COLO668 (cell line): ENCODE results near the gene HOXB1.
"Not testable (repeated sequence)": the region's sequence is repeated elsewhere in the genome, so short reads cannot be mapped to it uniquely, and the experiment has no call there.

Experiments used
- DNase-seq: peaks from one replicate; lab custom pipeline; 2025; ENCODE audit not compliant: unreplicated experiment; lab: John Stamatoyannopoulos, UW

The HOXB1 gene

DNA sequence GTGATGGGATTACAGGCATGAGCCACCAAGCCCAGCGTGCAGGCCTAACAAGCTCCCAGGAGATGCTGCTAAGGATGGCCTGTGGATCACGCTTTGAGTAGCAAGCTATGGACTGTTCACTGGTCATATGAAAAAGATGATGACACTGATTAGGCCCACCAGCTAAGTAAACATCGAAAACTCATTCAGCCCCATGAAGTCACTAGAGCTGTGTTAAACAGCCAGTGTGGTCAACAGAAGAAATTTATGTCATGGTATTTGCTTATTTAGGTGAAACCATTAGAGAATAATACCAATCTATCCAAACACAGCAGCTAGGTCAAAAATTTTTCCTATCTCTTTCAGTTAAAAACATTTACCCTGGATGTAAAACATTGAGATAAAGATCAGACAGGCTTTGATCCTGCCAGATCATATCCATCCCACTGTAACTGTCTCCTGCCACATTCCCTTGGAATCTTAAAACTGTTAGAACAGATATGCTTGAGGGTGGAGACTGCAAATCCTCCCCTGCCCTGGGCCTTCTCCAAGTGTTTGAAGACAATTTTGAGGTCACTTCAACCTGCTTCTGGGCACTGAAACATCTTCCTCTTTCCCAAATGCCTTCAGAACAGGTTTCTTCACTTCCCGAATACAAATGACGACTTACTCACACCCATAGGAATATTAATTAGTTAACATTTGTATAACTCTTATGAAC is 30.9 kb downstream of the HOXB1 start:
- no peak for DNase-seq

DNA sequence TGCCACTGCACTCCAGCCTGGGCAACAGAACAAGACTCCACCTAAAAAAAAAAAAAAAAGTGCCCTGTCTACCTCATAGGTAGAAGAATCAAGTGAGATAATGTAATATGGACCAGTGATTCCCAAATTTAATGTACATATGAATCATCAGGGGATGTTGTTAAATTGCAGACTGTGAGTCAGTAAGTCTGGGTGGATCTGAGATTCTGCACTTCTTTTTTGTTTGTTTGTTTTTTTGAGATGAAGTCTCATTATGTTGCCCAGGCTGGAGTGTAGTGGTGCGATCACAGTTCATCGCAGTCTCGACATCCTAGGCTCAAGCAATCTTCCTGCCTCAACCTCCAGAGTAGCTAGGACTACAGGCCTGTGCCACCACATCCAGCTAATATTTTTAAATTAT is 31.6 kb downstream of the HOXB1 start:
- no peak for DNase-seq

DNA sequence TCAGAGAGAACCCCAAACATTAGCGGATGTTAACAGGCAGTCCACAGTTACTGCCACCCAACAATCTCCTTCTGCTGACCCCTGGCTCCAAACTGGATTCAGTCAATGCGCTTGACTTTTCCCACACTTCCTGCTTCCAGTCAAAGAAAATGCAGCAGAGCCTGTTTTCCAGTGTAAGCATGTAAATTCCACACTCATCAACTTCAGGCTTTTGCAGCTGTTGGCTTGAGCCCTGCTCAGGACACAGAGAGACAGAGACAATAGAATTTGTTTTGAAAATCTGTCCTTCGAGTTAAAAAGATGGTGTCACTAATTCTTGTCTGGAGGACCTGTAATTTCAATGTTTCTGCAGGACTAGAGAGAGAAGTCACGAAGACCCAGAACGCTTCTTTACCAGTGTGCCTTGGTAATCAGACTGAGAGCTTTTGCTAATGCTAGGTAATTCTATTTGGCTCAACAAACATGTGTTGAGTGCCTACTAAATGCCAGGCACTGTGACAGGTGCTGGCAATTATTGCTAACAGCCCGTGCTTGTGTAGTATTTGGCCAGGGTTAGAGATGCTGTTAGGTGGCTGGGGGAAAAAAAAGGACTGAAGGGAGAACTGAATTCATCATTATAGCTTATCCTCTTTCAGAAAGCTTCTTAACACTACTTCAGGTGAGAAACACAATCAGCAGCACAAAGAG is 32.5 kb downstream of the HOXB1 start:
- peak; percentile 26 for DNase-seq

DNA sequence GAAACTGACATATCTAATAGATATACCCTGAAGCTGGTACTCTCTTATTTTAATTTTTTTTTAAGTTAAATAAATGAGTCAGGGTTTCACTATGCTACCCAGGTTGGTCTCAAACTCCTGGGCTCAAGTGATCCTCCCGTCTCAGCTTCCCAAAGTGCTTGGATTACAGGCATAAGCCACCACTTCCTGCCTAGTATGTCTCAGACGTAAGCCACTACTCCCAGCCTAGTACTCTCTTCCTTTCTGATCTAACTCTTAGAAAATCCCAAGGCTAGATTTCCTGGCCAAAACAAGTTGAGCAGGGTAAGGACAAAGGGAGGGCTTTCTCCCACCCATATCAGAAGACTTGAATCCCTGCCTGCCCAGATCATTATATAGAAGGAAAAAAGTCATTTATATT is 33.7 kb downstream of the HOXB1 start:
- DNase-seq, result no peak

DNA sequence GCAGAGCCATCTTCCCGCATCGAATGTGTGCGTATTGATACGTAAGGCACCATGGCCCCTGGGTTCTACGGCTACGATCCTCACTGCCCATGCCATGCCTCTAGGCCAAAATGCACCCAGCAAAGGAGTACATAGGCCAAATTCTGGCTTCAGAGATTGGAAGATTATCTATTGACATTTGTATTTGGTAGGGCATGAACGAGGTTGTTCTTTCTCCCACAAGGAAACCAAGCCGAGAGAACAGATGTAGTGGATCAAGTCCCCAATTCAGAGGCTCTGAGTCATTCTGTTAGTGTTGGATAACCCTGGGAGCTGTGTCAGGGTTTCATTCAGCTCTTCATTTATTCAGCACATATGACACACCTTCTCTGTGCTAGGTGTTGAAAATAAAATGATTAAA is 36.5 kb downstream of the HOXB1 start:
- no peak for DNase-seq

DNA sequence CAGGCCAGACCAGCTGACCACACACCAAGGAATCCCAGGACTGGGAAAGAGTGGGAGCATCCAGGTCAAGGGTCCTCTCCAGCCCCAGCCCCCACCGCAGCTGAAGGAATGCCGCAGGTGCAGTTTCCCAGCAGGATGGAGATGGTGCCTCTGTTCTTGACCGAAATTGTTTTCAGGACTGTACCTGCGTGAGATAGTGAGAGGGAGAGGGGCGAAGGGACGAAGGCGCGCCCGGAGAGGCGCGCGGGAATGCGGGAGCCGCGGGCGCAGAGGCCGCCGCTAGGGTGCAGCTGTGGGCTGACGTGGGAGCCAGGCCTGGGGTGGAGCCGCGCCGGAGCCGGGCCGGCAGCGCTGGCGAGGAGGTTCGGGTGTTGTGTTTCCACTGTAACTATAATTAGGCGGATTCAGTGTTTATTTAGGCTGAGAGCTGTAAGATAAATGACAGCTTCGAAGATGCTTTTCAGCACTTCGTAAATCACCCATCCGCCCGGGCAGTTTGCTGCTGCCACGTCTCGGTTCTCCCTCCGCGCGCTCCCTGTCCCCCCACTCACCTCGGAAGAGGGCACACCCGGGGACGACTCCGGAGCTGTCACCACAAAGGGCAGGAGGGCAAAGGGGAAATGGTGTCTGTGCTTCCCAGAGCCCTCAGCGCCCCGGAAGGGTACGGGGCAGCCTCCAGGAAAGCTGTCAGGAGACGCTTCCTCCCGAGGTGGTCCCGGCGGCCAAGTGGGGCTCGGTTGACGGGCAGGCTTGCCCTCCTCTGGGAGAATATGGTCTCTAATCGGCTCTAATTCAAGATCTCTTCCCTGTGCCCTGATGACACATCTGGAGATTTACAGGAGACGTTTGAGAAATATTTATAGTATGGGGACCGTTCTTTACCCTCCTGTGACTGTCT is 38.2 kb downstream of the HOXB1 start:
- peak; percentile 87 for DNase-seq

DNA sequence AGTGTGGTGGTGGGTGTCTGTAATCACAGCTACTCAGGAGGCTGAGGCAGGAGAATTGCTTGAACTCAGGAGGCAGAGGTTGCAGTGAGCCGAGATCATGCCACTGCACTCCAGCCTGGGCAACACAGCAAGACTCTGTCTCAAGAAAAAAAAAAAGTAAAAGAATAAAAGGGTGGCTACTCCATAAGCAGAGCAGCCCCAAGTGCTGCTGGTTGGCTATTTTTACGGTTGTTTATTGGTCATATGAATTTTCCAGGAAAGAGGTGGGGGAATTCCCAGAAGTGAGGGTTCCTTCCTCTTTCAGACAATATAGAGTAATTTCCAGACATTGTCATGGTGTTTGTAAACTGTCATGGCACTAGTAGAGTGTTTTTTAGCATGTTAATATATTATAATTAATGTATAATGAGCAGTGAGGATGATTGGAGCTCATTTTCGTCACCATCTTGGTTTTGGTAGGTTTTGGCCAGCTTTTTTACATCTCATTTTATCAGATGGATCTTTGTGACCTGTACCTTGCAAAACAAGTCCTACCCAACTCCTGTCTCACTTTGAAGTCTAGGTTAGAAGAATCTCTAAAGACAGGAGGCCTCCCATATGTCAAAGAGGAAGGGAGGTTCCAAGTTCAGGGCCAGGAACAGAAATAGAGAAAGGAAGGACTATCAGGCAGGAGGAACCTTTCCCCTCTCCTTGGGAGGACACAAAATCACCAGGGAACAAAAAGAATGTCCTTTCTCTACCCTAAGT is 39.1 kb downstream of the HOXB1 start:
- no peak for DNase-seq

DNA sequence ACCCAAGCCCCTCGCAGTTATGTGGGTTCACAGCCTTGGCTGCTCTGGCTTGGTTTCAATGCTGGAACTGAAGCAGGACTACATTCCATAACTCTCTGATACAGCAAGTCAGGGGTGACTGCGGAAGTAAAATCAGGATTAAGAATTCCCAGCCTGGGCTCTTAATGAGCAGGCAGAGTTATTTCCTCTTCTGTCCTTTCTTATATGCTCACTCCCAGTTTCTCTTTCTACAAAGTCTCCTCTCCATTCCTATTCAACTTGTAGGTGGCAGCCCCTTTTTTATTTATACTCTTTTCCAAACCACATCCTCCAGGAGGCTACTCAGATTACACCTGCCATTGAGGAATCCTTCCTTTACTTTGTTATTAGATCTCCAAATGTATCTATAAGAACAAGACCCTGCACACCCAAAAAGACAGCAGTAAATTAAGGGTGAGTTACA is 40.3 kb downstream of the HOXB1 start:
- DNase-seq, result no peak

DNA sequence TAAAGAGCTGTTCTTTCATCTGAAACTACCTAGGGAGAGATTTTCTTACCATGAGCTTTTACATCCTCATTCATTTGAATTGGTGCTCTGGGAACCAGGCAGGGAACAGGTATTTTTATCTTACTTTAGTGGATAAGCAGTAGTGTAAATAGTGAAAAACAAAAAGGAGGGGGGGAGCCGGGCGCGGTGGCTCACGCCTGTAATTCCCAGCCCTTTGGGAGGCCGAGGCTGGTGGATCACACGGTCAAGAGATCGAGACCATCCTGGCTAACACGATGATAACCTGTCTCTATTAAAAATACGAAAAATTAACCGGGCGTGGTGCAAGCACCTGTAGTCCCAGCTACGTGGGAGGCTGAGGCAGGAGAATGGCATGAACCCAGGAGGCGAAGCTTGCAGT is 41.0 kb downstream of the HOXB1 start:
- no peak for DNase-seq

DNA sequence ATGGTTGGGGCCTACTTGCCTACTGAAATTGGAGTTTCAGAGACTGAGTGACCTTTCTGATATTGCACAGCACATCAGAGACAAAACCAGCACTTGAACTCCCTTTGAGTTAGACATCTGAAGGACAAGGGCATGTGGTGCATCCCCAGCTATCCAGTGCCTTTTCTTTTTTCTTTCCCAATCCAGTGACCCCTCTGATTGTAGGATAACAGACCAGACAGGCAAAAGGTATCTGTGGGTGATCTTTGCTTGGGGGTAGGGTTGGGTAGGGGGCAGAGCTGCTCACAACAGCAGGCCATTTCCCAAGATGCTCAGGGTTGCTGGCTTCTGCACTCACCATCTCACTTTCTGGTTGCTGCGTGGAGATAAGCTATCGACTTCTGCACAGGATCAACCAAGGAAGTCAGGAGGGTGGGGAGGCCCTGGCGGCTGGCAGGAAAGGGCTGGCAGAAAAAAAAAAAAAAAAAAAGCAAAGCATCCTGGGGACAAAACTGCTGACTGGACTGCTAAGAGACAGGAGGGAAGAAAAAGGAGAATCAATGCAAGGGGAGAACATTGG is 42.2 kb downstream of the HOXB1 start:
- no peak for DNase-seq

DNA sequence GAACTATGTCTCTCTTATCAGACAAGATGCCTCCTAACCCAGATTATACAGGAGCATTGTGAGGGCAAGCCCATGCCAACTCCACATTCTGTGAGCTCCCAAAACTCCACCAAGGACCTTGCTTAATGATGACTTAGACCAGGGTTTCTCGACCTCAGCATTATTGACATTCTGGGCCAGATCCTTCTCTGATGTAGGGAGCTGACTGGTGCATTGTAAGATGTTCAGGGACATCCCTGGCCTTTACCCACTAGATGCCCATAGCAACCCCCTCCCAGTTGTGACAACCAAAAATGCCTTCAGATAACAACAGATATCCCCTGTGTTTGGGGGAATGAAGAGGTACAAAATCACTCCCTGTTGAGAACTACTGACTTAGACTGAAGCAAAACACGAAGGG is 43.6 kb downstream of the HOXB1 start:
- DNase-seq, result no peak

DNA sequence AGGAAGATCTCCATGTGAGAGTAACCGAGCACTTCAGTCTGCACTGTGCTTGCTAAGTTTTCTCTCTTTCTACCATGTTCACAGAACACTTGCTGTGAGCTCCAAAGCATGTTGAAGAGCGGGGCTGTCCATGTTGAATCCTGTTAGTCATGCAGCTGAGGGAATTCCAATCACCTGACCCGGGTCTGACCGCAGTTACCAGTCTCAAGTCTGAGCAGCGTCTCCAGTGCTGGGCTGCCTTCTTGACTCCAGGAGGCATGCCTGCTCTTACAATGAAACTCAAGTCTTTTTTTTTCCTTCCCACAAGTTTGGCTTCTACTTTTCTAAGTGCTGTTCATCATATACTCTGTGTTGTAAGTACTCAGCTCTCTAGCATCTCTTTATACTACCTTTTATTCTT is 44.3 kb downstream of the HOXB1 start:
- no peak for DNase-seq

DNA sequence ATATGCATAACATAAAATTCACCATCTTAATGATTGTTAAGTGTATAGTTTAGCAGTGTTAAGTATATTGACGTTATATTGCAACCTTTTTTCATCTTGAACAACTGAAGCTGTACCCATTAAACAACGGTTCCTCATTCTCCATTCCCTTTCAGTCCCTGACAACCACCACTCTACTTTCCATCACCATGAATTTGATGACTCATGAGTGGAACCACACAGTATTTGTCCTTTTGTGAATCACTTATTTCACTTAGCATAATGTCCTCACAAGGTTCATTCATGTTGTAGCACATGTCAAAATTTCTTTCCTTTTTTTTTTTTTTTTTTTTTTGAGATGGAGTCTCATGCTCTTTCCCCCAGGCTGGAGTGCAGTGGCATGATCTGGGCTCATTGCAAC is 46.0 kb downstream of the HOXB1 start:
- no peak for DNase-seq

DNA sequence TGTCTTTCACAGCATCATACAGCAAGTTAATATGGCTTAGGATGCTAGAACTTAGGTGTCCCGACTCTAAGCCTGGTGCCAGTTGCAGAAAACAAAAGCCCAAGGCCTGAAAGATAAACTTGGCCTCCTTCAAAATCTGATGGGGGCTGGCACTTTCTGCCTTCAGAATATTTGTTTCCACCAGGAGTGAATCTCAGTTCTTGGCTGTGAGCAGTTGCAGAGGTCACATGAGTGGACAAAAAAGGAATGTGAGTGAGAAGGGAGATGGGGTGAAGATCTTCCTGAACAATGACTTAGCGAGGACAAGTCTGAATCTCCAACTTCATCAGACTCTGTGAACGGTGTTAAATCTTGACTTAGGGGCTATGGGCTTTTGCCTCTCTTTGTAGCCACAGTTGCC is 46.6 kb downstream of the HOXB1 start:
- DNase-seq, result no peak

DNA sequence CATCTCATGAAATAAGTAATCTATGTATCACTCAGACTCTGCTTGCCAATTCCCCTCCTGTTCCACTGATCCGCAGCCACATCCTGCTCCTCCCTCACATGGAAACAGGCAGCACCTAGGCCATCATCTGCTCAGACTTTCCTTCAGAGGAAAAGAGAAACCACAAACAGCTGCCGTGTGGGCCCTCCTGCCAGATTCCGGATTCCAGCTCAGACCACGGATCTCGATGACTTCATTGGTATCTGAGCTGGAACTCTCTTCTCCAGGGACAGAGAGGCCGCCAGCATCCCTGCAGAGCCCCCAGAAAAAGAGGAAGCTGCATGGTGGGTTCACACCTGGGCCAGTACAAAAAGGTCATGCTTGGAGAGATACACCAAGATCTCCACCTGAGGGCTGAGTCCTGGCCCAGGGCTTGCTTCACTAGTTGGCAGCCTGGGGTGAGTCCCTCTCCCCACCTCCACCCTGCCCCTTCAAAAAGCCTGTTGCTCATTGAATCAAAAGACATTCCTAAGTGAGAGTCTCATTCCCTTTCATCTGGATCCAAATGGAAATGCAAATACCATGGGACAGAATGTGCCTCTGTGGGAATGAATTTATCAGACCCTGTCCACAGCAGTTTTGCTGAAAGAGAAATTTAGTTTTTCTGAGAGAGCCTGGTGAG is 47.2 kb downstream of the HOXB1 start:
- peak; percentile 54 for DNase-seq

DNA sequence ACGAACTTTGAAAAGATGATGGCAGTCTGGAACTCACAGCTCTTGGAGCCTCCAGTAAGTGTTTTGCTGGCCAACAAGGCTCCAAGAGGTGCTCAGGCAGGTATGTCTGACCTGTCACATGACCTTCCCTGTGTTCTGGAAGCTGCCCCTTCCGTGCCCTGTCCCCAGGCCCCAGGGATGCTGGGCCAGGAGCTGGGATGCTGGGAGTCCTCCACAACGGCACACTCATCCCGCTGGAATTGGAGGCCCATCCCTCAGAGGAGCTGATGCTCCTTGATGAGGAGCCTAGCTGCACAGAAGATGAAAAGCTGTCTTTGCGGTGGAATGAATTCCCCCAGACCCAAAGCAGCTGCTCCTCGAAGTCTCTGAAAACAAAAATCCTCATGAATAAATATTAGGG is 47.8 kb downstream of the HOXB1 start:
- DNase-seq, result no peak

DNA sequence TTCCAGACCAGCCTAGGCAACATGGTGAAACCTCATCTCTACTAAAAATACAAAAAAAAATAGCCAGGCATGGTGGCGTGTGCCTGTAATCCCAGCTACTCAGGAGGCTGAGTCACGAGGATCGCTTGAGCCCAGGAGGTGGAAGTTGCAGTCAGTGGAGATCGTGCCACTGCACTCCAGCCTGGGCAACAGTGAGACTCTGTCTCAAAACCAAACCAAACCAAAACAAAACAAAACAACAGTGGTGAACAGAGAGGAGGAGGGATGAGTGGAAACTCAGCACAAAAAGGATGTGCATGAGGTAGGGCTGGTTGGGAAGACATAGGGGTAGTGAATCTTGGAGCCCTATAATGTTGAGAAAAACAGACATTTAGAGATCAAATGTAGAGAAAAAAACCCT is 48.5 kb downstream of the HOXB1 start:
- DNase-seq, result not testable (repeated sequence)

DNA sequence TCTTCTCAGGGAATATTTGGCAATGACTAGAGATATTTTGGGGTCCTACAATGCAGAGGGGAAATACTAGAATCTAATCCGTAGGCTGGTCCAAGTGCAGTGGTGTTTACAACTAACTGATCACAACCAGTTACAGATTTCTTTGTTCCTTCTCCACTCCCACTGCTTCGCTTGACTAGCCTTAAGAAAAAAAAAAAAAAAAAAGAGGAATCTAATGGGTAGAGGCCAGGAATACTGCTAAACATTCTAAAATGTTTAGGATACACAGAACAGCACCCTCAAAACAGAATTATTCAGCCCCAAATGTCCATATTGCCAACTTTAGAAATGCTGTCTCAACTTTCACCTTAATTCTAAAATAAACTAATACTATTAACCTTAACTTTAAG is 51.8 kb downstream of the HOXB1 start:
- DNase-seq, result no peak
